ENCODE results near the gene NEUROD4.

The NEUROD4 gene

GRCh38 chr12:55001198-55001868 is 18.4 kb upstream of the NEUROD4 start:
- no peak for DNase-seq

- no peak for DNase-seq
Observed at GRCh38 chr12:55002355-55002754, 17.4 kb upstream of the NEUROD4 start.

DNA sequence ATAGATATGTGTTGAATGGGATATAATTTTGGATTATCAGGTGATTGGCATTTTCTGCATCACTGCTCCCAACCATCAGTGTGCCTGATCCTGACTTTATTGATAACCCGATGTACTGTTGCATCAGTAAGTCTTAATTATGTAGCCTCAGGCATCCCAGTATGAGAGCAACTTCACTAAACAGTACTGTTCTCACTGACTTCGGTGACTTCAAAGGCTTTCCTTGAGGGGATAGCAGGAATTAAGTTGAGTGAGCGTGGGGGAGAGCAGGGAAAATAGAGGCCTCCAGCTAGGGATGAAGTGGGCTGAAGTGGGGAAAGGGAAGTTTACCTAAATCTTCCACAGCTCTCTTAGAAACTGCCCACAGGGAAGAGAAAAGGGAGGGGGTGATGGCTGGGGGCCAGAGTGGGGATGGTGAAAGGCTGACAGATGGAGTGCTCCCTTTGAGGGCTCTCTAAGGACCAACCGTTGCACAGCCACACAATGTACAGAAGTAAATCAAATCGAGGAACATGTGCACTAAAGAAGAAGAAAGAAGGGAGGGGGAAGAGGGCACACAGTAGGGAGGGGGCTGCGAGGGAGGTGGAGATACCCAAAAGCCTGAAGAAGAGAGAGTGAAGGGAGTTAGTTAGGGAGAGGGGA is 10.7 kb upstream of the NEUROD4 start:
- DNase-seq: peak; percentile 91

DNA sequence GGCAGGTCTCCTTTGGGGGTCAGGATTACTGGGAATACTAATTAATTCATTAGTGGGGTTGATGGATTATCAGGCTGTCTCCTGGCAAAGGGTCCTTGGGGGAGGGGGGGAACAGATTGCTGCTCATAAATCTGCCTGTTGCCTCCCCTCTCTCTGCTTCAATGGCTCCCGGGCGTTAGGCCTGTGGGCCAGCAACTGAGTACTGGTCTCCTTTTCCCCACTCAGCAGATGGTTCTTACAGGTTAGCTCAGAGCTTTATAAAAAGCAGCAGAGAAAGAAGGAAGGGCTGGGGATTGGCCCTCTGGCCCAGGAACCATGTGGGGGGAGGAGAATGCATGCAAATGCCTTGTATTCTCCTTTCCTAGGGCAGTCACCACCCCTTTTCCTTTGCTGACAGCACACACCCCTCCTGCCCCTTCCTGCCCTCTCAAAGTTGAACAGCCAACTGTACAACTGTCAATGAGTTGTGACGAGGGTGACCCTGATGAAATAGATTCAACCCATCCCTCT is 2.3 kb upstream of the NEUROD4 start:
- peak; percentile 99 for DNase-seq

- peak; percentile 41 for DNase-seq
Observed at GRCh38 chr12:55024575-55024974, 4.8 kb downstream of the NEUROD4 start.

DNA sequence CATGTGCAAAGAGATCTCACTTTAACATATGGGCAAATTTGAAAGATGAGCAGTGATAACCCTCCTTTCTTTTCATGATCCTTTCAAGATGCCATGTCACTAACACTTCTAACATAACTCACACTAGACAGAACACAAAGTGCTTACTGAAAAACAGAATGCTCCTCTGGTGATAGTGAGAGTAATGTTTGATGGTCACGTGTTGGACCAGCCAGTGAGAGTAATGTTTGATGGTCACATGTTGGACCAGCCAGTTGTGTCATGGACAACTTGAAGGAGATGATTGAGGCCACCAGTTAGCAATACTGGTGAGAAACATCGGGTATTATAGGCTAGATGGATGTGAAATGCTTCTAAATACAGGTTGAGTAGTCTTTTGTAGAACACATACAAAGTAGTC is 5.7 kb downstream of the NEUROD4 start:
- no peak for DNase-seq

GRCh38 chr12:55034218-55034617 is 14.4 kb downstream of the NEUROD4 start:
- DNase-seq: peak; percentile 81

GRCh38 chr12:55036326-55037115 is 16.7 kb downstream of the NEUROD4 start:
- DNase-seq: no peak

- peak; percentile 13 for DNase-seq
Observed at GRCh38 chr12:55037351-55037987, 17.7 kb downstream of the NEUROD4 start.

DNA sequence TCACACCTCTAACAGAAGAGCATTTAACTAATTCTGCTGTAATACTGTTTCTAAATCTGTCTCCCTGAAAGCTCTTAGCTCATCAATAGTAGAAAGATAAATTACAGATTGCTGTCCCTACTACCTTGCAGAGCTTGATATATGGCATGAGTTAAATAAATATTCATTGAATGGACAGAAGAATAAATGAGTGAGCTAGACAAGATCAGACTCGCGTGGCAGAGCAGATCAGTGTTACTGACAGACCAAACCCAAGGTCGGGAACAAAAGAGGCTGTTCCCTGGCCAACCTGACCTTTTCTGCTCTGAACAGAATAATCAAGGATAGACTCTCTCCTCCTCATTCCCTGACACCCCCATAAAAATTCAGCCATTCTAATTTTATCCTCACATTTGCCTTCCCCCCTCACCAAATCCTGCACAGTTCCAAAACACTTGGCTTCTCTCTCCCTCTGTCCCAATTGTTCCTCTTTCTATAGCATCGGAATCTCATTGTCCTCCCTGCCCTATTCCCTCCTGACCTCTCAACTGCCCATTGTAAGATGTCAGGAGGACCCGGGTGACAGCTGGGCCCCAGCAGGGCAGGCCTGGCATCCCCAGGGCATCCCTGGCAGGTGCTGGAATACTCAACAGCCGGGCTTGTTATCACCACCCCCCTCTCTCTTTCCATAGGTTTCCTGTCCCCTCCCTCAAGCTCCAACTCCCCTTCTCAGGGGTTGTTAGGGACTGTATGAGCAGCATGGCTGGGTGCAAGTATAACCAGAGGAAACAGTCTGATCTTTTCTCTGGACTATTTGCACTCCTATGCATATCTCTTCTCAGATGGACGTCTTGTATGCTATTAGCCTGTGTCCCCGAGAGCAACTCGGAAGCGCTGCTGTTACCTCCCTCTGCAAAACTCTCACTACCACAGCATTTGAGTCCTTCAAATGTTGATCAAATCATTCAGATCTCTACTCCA is 19.9 kb downstream of the NEUROD4 start:
- no peak for DNase-seq

DNA sequence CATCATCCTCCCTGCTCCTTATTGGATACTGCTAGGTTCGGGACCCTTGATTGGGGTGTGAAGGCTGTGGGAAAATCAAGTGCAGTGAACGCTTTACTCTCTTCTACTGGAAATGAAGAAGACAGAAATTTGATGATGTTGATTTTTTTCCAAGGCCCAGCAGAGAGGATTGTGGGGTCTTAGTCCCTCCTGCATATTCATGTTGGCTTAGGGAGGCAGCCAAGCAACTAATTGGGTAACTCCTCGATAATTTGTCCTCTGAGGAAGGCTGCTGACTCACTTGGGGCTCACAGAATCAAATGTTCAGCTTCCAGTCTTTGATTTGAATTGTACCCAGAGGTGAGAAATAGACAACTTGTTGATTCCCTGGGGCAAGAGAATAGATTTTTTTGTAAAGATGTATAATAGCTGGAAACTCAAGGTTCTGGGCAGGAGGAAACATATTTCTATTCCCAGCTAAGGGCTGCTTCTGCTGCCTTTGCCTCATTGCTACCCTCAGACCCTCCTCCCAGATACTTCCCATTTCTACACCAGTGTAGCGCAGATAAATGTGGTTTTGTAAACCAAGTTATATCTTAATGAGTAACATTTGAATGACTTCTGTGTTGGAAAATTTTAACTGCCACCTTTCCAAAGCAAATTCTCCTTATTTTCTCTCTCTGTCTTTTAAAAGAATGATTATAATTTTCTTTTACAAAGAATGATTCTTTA is 21.7 kb downstream of the NEUROD4 start:
- DNase-seq: peak; percentile 24

GRCh38 chr12:55043542-55043941 is 23.8 kb downstream of the NEUROD4 start:
- no peak for DNase-seq

DNA sequence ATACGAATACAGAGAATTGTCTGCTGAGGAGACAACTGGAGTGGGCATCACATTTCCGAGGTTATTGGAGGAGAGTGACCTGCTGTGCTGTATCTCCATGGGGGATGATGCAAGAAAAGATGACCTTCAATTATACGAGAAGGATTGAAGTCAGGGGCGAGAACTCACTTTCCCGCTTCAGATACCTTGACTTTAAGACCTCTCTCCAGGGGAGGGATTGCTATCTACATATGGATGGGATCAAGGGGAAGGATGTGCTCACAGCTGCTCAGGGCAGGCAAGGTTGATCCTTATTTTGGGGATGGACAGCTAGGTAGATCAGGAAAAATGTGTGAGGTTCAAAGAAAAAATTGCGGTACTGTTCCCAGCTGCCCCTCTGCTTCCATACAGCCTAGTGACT is 24.4 kb downstream of the NEUROD4 start:
- no peak for DNase-seq

DNA sequence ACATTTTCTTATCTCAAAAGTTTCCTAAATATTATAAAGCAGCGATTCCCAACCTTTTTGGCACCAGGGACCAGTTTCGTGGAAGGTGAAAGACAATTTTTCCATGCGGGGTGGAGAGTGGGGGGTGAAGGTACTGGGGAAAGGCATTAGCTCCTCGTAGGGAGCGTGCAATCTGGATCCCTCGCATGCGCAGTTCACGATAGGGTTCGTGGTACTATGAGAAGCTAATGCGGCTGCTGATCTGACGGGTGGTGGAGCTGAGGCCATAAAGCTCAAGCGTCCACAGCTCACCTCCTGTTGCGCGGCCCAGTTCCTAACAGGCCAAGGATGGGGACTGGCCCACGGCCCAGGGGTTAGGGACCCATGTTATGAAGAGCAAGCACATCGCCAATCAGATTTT is 29.9 kb downstream of the NEUROD4 start:
- peak; percentile 13 for DNase-seq

DNA sequence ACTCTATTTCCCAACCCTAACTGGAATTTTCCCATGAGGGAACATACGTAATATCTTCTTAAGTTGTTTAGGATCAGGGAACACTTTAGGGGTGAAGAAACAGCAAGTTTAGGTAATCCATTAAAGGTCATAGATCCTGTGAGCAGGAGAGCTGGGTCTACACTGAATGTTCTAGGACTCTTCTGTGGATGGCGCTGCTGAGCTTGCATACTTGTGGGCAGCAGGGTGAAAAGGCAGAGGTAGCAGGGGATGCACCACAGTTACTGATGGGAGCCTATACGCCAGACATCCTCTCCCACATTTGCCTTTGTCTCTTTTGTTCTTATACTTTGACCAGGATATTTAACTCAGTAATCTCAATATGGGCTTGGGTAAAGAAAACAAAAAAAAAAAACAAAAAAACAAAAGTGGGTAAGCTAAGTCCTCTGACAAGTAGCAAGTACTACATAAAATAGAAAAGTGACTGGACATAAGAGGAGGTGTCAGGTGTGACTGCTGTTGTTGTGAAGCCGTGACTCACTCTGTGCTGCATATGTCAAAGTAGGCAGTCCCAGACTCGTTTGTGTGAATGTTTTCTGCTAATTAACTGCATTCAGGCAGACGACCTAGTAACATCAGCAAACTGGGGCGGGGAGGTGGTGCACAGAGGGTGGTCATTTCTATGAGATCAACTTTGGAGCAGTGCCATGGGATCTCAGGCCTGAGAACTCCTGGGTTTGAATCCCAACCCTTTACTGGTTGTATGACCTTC is 31.6 kb downstream of the NEUROD4 start:
- DNase-seq: peak; percentile 9

DNA sequence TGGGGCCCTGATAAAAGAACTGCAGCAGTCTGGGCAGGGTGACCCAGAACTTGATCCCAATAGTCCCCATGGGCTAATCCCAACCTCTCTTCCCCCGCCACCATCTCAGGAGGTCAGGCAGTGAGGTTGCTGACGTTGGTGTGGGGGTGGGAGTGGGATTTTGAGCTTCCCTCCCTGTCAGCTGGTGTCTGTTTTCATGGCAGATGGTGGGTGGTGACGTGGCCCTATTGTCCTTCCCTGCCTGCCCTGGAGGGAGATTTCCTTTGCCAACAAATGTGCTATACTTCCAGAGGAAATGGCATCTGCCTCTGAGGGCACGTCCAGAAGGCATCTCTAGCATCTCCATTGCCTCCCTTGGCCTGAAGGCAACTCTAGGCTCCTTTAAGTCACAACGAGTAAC is 37.7 kb downstream of the NEUROD4 start:
- DNase-seq: peak; percentile 98

- no peak for DNase-seq
Observed at GRCh38 chr12:55058082-55058481, 38.3 kb downstream of the NEUROD4 start.

GRCh38 chr12:55058776-55059175 is 39.0 kb downstream of the NEUROD4 start:
- DNase-seq: no peak

DNA sequence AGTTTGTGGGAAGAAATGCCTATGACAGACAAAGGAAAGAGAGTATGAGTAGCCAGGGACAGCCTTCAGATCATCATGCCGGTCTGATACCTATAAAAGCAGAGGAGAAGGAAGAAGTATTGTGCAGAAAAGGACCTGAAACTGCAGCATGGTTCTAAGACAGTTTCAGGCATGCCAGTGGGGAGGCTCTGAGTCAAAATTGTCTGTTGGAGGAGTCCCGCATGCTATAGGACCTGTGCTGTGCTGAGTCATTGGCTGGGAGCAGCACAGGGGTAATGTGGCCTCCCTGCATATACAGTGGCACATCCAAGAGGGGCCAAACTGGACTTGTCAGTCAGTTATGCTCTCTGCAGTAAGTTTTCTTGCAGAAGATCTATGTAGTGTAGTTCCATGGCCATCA is 40.7 kb downstream of the NEUROD4 start:
- peak; percentile 47 for DNase-seq

- peak; percentile 87 for DNase-seq
Observed at GRCh38 chr12:55061024-55061423, 41.2 kb downstream of the NEUROD4 start.

DNA sequence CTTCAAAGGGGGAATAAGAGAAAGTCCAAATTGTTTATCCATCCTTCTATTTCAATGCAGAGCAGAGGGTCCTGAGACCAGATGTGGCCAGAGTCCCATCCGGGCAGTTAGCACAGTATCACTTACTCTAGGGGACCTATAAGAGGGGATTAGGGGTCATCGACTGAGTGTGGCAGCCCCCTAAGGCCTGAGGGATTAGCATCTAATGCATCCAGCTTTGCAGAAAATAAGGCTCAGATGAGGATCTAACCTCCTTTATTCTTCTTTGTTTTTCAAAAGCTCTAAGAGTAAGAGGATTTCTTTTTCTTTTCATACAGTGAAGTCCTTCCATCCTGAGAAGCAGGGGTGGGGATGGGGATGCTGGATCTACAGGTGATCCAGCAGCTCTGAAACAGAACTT is 43.5 kb downstream of the NEUROD4 start:
- peak; percentile 95 for DNase-seq
